MCF 10A (cell line): ENCODE measurements around the gene MTCH2. TPM values are rescaled to one million over a fixed set of nuclear protein-coding genes. Genes with fewer than 3 reads are reported as not detected.
A peak's percentile ranks its signal among the peaks of the same experiment; 100 is the strongest.

ENCODE experiments used
- BruUV-seq: library from RNA; stranded (reverse); fragments of 400-500 nt; replicated peaks from 2 replicates; lab custom pipeline; 2021; lab: Mats Ljungman, UMichigan
- CTCF ChIA-PET: fragments of 300-600 bp; sonication (Branson Sonifier 250); formaldehyde crosslinking; extraction: SDS; loops from one replicate; lab custom pipeline; 2021; ENCODE audit warnings: antibody characterized with exemption, inconsistent platforms; lab: Yijun Ruan, JAX
- POLR2A ChIA-PET: fragments of 300-600, 350-650 bp; sonication (Branson Sonifier 250); formaldehyde crosslinking; extraction: SDS; loops from one replicate; lab custom pipeline; 2020; ENCODE audit warnings: antibody characterized with exemption, inconsistent platforms; lab: Yijun Ruan, JAX
- DNase-seq: peaks from one replicate; pipeline ENCODE4 v3.0.0-alpha.2; 2018; ENCODE audit not compliant: unreplicated experiment
- H3K27ac Mint-ChIP-seq: one replicate; pipeline ENCODE4 v1.8.0; 2022; ENCODE audit warnings: mild to moderate bottlenecking, low read depth, mixed read lengths; ENCODE audit not compliant: unreplicated experiment
- H3K27me3 Mint-ChIP-seq: one replicate; pipeline ENCODE4 v1.8.0; 2022; ENCODE audit warnings: mixed read lengths; ENCODE audit not compliant: insufficient read depth, unreplicated experiment
- H3K36me3 Mint-ChIP-seq: one replicate; pipeline ENCODE4 v1.8.0; 2022; ENCODE audit warnings: mild to moderate bottlenecking, moderate library complexity, mixed read lengths; ENCODE audit not compliant: insufficient read depth, unreplicated experiment
- H3K4me1 Mint-ChIP-seq: one replicate; pipeline ENCODE4 v1.8.0; 2022; ENCODE audit warnings: mixed read lengths; ENCODE audit not compliant: insufficient read depth, unreplicated experiment
- H3K4me3 Mint-ChIP-seq: one replicate; pipeline ENCODE4 v1.8.0; 2022; ENCODE audit warnings: mild to moderate bottlenecking, moderate library complexity, mixed read lengths; ENCODE audit not compliant: unreplicated experiment
- H3K9me3 Mint-ChIP-seq: one replicate; pipeline ENCODE4 v1.8.0; 2022; ENCODE audit warnings: mixed read lengths; ENCODE audit not compliant: unreplicated experiment
- intact Hi-C: fragments of 100-400 bp; cut with micrococcal nuclease; formaldehyde crosslinking; loops from 2 replicates; pipeline ENCODE4 v1.14.1; 2022
- total RNA-seq: library from RNA; stranded (reverse); gene quantifications from 2 replicates; pipeline ENCODE4 v1.2.3, GENCODE V29; 2022
- TF ChIP-seq, protein P1 (sequence below): fragments of 200-600 bp; IDR thresholded peaks from one replicate; pipeline ENCODE4 v1.8.0; 2022; ENCODE audit warnings: antibody characterized with exemption, mild to moderate bottlenecking; ENCODE audit not compliant: unreplicated experiment

Gene MTCH2
- total RNA-seq, 1 experiment from 2014 or later, result 133 TPM

GRCh38 chr11:47578524-47579494 lies 63.5 kb downstream of the MTCH2 start, which contains the start of the genes KBTBD4 and NDUFS3:
Gene KBTBD4 (minus strand): TSS chr11:47578970. CDS start chr11:47578951, 19 bp downstream.
Gene NDUFS3 (plus strand): TSS chr11:47579074. CDS start chr11:47579092, 18 bp downstream.
- peaks cover 13% of the 10 kb centered on the region for H3K4me1 Mint-ChIP-seq
- intact Hi-C loops, result no loop called here
- peak within 1 kb of the TSS; percentile 93 for H3K27ac Mint-ChIP-seq
- H3K27me3 Mint-ChIP-seq, result no peaks in the 10 kb centered on the region
- TF ChIP-seq, protein P1, sequence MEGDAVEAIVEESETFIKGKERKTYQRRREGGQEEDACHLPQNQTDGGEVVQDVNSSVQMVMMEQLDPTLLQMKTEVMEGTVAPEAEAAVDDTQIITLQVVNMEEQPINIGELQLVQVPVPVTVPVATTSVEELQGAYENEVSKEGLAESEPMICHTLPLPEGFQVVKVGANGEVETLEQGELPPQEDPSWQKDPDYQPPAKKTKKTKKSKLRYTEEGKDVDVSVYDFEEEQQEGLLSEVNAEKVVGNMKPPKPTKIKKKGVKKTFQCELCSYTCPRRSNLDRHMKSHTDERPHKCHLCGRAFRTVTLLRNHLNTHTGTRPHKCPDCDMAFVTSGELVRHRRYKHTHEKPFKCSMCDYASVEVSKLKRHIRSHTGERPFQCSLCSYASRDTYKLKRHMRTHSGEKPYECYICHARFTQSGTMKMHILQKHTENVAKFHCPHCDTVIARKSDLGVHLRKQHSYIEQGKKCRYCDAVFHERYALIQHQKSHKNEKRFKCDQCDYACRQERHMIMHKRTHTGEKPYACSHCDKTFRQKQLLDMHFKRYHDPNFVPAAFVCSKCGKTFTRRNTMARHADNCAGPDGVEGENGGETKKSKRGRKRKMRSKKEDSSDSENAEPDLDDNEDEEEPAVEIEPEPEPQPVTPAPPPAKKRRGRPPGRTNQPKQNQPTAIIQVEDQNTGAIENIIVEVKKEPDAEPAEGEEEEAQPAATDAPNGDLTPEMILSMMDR, result no peak
- ChIA-PET CTCF (interaction anchor here (0.6 to 3.4 kb wide), 7 partner anchors 11 to 378 kb away, joined by 3 to 9 read pairs (median 3); partner anchors contain the start of genes CELF1 and PTPMT1), POLR2A (interaction anchor here (0.5 to 4.7 kb wide), 18 partner anchors 10 to 344 kb away, joined by 3 to 48 read pairs (median 3); partner anchors contain the start of genes CELF1, PTPMT1 and SLC39A13)
- peaks cover 64% of the 10 kb centered on the region for H3K36me3 Mint-ChIP-seq
- peak within 1 kb of the TSS; percentile 93 for H3K4me3 Mint-ChIP-seq
- no peaks in the 10 kb centered on the region for H3K9me3 Mint-ChIP-seq
- DNase-seq, result peak; percentile 89
- TSS peak; percentile 44 for BruUV-seq

DNA sequence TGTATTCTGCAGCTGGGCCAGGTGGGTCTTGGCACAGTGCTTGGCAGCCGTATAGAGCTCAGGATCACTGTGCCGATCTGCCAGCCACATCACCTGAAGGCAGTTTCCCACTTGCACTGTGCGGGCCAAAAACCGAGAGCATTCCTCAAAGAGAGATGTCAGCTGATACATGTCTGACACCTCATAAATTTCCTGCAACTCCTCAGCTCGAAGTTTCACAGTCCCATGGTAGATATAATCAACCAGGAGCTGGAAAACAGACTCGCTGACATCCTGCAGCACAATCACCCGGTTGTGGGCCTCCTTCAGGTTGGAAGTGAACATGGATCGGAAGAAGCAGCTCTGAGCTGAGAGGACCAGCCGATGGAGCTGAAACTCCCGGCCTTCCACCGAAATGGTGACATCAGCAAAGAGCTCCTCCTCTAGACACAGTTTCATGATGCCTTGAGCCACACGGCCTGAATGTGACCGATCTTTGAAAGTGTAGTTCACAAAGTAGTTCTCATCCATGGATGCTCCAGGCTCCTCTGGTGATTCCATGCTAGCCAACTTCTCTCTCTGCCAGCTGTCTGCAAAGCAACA lies 64.8 kb downstream of the MTCH2 start:
- H3K4me1 Mint-ChIP-seq, result peaks cover 18% of the 10 kb centered on the region
- ChIA-PET POLR2A (interaction anchor here (0.5 to 4.7 kb wide), 9 partner anchors 9 to 1455 kb away, joined by 3 to 48 read pairs (median 4); partner anchors contain the start of genes CELF1 and PTPMT1), CTCF (interaction anchor here (0.8 to 3.4 kb wide), 3 partner anchors 24 to 274 kb away, joined by 3 to 9 read pairs (median 4); partner anchors contain the start of gene CELF1)
- intact Hi-C loops, result no loop called here
- no peaks in the 10 kb centered on the region for H3K27me3 Mint-ChIP-seq
- H3K27ac Mint-ChIP-seq, result no peak overlapping the region
- peak overlapping the region; percentile 93 for H3K4me3 Mint-ChIP-seq
- no peaks in the 10 kb centered on the region for H3K9me3 Mint-ChIP-seq
- TF ChIP-seq, protein P1, result no peak
- BruUV-seq, result no TSS peak
- DNase-seq, result no peak
- peaks cover 58% of the 10 kb centered on the region for H3K36me3 Mint-ChIP-seq

DNA sequence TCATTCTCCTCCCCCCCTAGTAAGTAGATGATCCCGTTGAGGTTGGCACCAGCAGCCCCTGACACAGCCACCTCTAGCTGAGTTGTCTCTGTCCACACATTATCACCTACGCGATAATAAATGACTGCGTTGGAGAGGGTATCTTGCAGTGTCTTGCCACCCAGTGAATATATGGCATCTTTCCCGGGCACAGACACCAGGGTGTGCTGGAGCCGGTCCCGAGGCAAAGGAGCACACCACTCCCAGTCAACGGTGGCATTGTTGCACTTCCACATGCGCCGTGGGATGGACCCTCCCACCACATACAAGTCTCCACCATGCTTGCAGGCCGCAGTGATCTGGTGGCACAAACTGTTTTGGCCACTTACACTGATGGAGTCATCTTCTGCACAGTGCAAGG lies 69.0 kb downstream of the MTCH2 start:
- intact Hi-C loops, result no loop called here
- POLR2A ChIA-PET, result interaction anchor here (0.7 to 1.3 kb wide), 2 partner anchors 21 to 97 kb away, joined by 3 read pairs; partner anchors contain the start of gene CELF1
- Mint-ChIP-seq H3K27ac (no peak overlapping the region), H3K36me3 (peaks cover 43% of the 10 kb centered on the region), H3K4me1 (peaks cover 20% of the 10 kb centered on the region), H3K9me3 (no peaks in the 10 kb centered on the region), H3K4me3 (no peak overlapping the region), H3K27me3 (no peaks in the 10 kb centered on the region)
- TF ChIP-seq, protein P1, result no peak
- no TSS peak for BruUV-seq
- DNase-seq, result no peak
- CTCF ChIA-PET, result interaction anchor here (0.6 to 1.1 kb wide), 4 partner anchors 14 to 272 kb away, joined by 3 to 4 read pairs (median 3); partner anchors contain the start of gene CELF1
